Measurements from ENCODE around the gene RALA. TPM values are rescaled to one million over a fixed set of nuclear protein-coding genes. Genes with fewer than 3 reads are reported as not detected.

The RALA gene
- total RNA-seq, 4 donors from 2014 or later = 9.2 to 11.6 (median 10.7) TPM

- TF ChIP-seq CTCF (IDR thresholded peaks at IDR 0.05 in 4 of 5, conservative IDR thresholded peaks at IDR 0.05 in 1 of 5) = no peak
- TF ChIP-seq POLR2A (IDR thresholded peaks at IDR 0.05) = no peak
- H3K27me3 ChIP-seq = no peaks in the 10 kb centered on the region
- ATAC-seq = no peak
- H3K27ac ChIP-seq = no peak overlapping the region
- peaks cover 0 to 4% (median 0%) of the 10 kb centered on the region in 3 donors for H3K9me3 ChIP-seq
- intact Hi-C loops (cut with DNase I; ENCODE audit: low total_unique reads) = no loop called here
- in situ Hi-C loops (cut with MboI; ENCODE audit: low sequenced_read_pairs in 4 of 4) = no loop called here
- no peaks in the 10 kb centered on the region for H3K36me3 ChIP-seq
- no peak overlapping the region for H3K4me3 ChIP-seq
- H3K4me1 ChIP-seq = no peaks in the 10 kb centered on the region
- no peak for DNase-seq
These were observed 89.4 kb downstream of the RALA start for GRCh38 chr7:39712751-39713150.

DNA sequence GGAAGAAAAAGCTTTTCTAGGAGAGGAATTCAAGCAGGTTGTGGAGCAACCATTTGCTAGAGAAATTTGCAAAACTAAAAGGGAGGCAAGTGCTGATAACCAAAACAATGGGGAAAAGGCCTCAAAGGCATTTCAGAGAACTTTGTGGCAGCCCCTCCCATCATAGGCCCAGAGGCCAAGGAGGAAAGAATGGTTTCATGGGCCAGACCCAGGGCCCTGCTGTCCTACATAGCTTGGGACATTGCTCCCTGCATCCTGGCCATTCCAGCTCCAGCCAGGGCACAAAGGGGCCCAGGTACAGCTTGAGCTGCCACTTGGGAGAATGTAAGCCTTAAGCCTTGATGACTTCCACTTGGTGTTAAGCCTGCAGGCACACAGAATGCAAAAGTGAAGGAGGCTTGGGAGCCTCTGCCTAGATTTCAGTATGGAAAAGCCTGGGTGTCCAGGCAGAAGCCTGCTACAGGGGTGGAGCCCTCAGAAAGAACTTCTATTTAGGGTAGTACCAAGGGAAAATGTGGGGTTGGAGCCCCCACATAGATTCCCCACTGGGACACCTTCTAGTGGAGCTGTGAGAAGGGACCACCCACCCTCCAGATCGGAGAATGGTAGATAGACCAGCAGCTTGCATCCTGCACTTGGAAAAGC lies 91.2 kb downstream of the RALA start:
- TF ChIP-seq CTCF (IDR thresholded peaks at IDR 0.05 in 4 of 5, conservative IDR thresholded peaks at IDR 0.05 in 1 of 5) (no peak), POLR2A (IDR thresholded peaks at IDR 0.05) (no peak)
- no peaks in the 10 kb centered on the region for H3K36me3 ChIP-seq
- intact Hi-C loops (cut with DNase I; ENCODE audit: low total_unique reads) (no loop called here), in situ Hi-C loops (cut with MboI; ENCODE audit: low sequenced_read_pairs in 4 of 4) (no loop called here)
- no peak for ATAC-seq
- no peaks in the 10 kb centered on the region for H3K4me1 ChIP-seq
- no peak for DNase-seq
- no peaks in the 10 kb centered on the region for H3K27me3 ChIP-seq
- H3K27ac ChIP-seq = no peak overlapping the region
- no peak overlapping the region for H3K4me3 ChIP-seq
- peaks cover 0 to 4% (median 0%) of the 10 kb centered on the region in 3 donors for H3K9me3 ChIP-seq

GRCh38 chr7:39720586-39720985 lies 97.2 kb downstream of the RALA start:
- no peak for ATAC-seq
- in situ Hi-C loops (cut with MboI; ENCODE audit: low sequenced_read_pairs in 4 of 4) = no loop called here

GRCh38 chr7:39721345-39721744 lies 98.0 kb downstream of the RALA start:
- DNase-seq (no peak), ATAC-seq (no peak)
- Histone ChIP-seq H3K4me1 (no peaks in the 10 kb centered on the region), H3K4me3 (no peak overlapping the region), H3K27ac (no peak overlapping the region), H3K36me3 (no peaks in the 10 kb centered on the region), H3K9me3 (no peaks in the 10 kb centered on the region), H3K27me3 (no peaks in the 10 kb centered on the region)
- intact Hi-C loops (cut with DNase I; ENCODE audit: low total_unique reads) (no loop called here), in situ Hi-C loops (cut with MboI; ENCODE audit: low sequenced_read_pairs in 4 of 4) (no loop called here)
- TF ChIP-seq POLR2A (IDR thresholded peaks at IDR 0.05) (no peak), CTCF (IDR thresholded peaks at IDR 0.05 in 4 of 5, conservative IDR thresholded peaks at IDR 0.05 in 1 of 5) (no peak)

More at GRCh38 chr7:39720586-39720985, 97.2 kb downstream of the RALA start:
- TF ChIP-seq CTCF (IDR thresholded peaks at IDR 0.05 in 4 of 5, conservative IDR thresholded peaks at IDR 0.05 in 1 of 5) (no peak), POLR2A (IDR thresholded peaks at IDR 0.05) (no peak)
- H3K9me3 ChIP-seq = no peaks in the 10 kb centered on the region
- no peaks in the 10 kb centered on the region for H3K4me1 ChIP-seq
- no peak overlapping the region for H3K4me3 ChIP-seq
- H3K27ac ChIP-seq = no peak overlapping the region
- DNase-seq = no peak
- H3K27me3 ChIP-seq = no peaks in the 10 kb centered on the region
- no peaks in the 10 kb centered on the region for H3K36me3 ChIP-seq
- intact Hi-C loops (cut with DNase I; ENCODE audit: low total_unique reads) = no loop called here
